ENCODE measurements around the gene NDUFV1. TPM values are rescaled to one million over a fixed set of nuclear protein-coding genes. Genes with fewer than 3 reads are reported as not detected.

NDUFV1 gene
- total and polyA plus RNA-seq, 12 donors = 84.2 to 439 (median 244) TPM

DNA sequence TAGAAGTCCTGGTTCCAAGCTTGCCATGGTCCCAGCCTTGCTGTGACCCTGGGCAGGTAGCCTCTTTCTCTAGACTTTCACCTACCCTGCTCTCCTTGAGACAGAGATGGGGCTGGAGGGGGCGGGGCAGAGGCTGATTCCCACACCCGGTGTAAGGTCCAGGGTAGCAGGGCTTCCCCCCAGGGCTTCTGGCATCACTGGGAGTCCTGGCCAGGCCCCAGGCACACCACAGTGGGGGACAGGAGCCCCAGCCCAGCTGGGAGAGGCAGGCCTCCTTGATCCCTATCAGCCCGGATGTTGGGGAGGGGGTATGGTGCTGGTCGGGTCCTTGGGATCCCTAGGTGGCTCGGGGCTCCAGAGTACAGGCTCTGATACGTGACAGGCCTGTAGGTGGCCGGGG, 24.7 kb downstream of the NDUFV1 start:
- DNase-seq = no peak
- Histone ChIP-seq H3K27me3 (no peaks in the 10 kb centered on the region), H3K36me3 (replicated peaks in 1 of 2) (no peaks in the 10 kb centered on the region), H3K27ac (no peak overlapping the region), H3K4me3 (no peak overlapping the region), H3K4me1 (replicated peaks in 1 of 2) (peaks cover 0 to 14% of the 10 kb centered on the region in 2 donors), H3K9me3 (replicated peaks in 1 of 3) (no peaks in the 10 kb centered on the region)
- TF ChIP-seq CTCF (IDR thresholded peaks at IDR 0.05) (no peak), POLR2A (IDR thresholded peaks at IDR 0.05) (no peak)
- intact Hi-C loops (cut with DNase I) = loop anchor here in 1 of 2 donors (10.0 kb wide), 1 partner anchor 173 kb away; no protein-coding TSS in a partner anchor
- WGBS, 4 donors = 77 to 92% (median 84%) methylated on average over 5 to 7 of the region's 7 CpGs

GRCh38 chr11:67631853-67632174, 25.1 kb downstream of the NDUFV1 start:
- Histone ChIP-seq H3K27me3 (no peaks in the 10 kb centered on the region), H3K36me3 (replicated peaks in 1 of 2) (no peaks in the 10 kb centered on the region), H3K27ac (no peak overlapping the region), H3K4me1 (replicated peaks in 1 of 2) (peaks cover 0 to 14% of the 10 kb centered on the region in 2 donors), H3K4me3 (no peak overlapping the region), H3K9me3 (replicated peaks in 1 of 3) (no peaks in the 10 kb centered on the region)
- no peak for DNase-seq
- WGBS, 4 donors = 85 to 100% (median 95%) methylated on average over 2 of the region's 2 CpGs
- no peak for TF ChIP-seq POLR2A (IDR thresholded peaks at IDR 0.05)
- TF ChIP-seq CTCF (IDR thresholded peaks at IDR 0.05) = no peak
- intact Hi-C loops (cut with DNase I) = loop anchor here in 1 of 2 donors (10.0 kb wide), 1 partner anchor 173 kb away; no protein-coding TSS in a partner anchor

DNA sequence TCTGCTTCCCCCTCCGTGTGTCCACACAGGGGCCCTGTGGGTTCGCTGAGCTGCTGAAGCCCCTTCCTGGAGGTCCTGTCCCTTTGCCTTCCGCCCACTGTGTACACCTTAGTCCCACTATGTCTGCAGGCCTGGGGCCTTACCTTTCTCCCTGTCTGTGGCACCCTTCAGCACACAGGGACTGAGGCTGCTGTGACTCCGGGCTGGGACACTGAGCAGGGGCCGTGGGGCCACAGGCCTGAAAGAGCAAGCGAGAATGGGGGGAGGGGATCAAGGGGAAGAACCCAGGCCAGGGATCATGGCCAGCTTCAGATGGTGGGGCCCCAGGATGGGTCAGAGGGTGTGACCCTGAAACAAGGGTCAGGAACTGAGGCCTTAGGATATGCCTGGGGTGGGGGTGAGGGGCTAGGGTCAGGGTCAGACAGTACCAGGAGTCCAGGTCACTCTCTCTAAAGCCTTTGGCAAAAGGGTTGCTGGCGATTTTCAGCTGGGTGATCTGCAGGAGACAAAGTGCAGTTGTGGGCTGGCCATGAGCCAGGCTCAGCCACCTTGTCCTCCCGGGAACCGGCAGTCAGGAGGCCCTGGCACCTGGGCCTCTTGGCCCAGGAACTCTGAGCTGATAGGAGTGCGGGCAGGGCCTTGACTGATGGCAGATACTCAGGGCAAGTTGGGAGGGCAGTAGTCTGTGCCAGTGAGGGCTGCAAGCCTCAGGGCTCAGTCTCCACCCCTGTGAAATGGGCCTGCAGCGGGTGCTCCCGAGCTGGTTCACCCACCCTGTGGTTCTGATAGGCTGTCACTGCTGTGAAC, 25.6 kb downstream of the NDUFV1 start:
- WGBS, 4 donors = 69 to 75% (median 72%) methylated on average over 10 to 12 of the region's 12 CpGs
- peak in 1 of 7 donors; percentile 43 for DNase-seq
- intact Hi-C loops (cut with DNase I) = loop anchor here in 1 of 2 donors (10.0 kb wide), 1 partner anchor 172 kb away; no protein-coding TSS in a partner anchor
- Histone ChIP-seq H3K36me3 (replicated peaks in 1 of 2) (no peaks in the 10 kb centered on the region), H3K27ac (no peak overlapping the region), H3K9me3 (replicated peaks in 1 of 3) (no peaks in the 10 kb centered on the region), H3K4me3 (no peak overlapping the region), H3K27me3 (no peaks in the 10 kb centered on the region), H3K4me1 (replicated peaks in 1 of 2) (peaks cover 0 to 14% of the 10 kb centered on the region in 2 donors)
- TF ChIP-seq POLR2A (IDR thresholded peaks at IDR 0.05) = no peak
- no peak for TF ChIP-seq CTCF (IDR thresholded peaks at IDR 0.05)

DNA sequence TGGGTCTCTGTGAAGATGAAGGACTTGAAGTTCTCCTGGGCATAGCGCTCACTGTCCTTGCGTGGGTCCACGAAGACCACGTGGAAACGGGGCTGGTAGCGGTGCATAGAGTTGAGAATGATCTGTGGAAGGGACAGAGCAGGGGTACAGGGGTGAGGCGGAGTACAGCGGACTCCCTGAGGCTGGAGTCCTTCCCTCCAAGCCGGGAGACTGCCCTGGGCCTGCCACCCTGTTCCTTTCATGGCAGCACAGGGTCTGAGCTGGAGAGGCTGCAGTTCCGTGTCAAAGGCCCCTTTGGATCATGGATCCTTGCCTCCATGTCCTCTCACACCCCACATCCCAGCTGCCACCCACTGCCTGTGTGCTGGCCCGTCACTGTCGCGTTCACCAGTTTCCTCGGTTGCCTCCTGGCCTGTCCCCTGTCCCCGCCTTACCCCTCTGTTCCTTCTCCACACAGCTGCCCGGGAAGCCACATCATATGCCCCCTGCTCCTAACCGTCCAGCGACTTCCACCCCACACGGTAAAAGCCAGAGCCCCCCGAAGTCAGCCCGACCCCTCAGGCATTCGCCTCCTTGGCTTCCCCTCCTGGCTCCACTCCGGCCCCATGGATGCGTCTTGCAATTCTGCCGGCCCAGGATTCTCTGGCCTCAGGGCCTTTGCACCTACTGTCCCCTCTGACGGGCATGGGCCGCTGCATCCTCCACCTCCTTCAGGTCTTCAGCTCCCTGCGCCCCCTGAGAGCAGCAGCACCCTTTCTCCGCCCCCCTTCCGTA, 26.4 kb downstream of the NDUFV1 start:
- no peak overlapping the region for H3K4me3 ChIP-seq
- no peaks in the 10 kb centered on the region for H3K36me3 ChIP-seq (replicated peaks in 1 of 2)
- H3K9me3 ChIP-seq (replicated peaks in 1 of 3) = no peaks in the 10 kb centered on the region
- TF ChIP-seq POLR2A (IDR thresholded peaks at IDR 0.05) (no peak), CTCF (IDR thresholded peaks at IDR 0.05) (no peak)
- 90 to 93% (median 91%) methylated on average over 28 to 30 of the region's 30 CpGs for WGBS, 4 donors
- peaks cover 0 to 14% of the 10 kb centered on the region in 2 donors for H3K4me1 ChIP-seq (replicated peaks in 1 of 2)
- H3K27ac ChIP-seq = no peak overlapping the region
- intact Hi-C loops (cut with DNase I) = loop anchor here in 1 of 2 donors (10.0 kb wide), 1 partner anchor 172 kb away; no protein-coding TSS in a partner anchor
- DNase-seq = no peak
- H3K27me3 ChIP-seq = no peaks in the 10 kb centered on the region
